ENCODE measurements around the gene SLC5A5. TPM values are rescaled to one million over a fixed set of nuclear protein-coding genes. Genes with fewer than 3 reads are reported as not detected.

The SLC5A5 gene
- total RNA-seq, 1 donor from 2014 or later, result not detected

Other genes with a start within 250 kb of the SLC5A5 start
- gene UNC13A, start 183.6 kb upstream of the SLC5A5 start, total RNA-seq, result under 0.01 TPM in 1 of 2 replicates, not detected in the other
- gene MAP1S, start 152.5 kb upstream of the SLC5A5 start, total RNA-seq, result 40.8 and 52.6 TPM in 2 replicates
- 0.56 and 1.1 TPM in 2 replicates for gene FCHO1, start 120.5 kb upstream of the SLC5A5 start, total RNA-seq
- not detected in 2 replicates for gene B3GNT3, start 76.8 kb upstream of the SLC5A5 start, total RNA-seq
- not detected in 2 replicates for gene INSL3, start 50.4 kb upstream of the SLC5A5 start, total RNA-seq
- 1.6 and 3.0 TPM in 2 replicates for gene JAK3, start 24.0 kb upstream of the SLC5A5 start, total RNA-seq
- gene RPL18A, start 12.0 kb upstream of the SLC5A5 start, total RNA-seq, result 1,161 and 1,468 TPM in 2 replicates
- 57.0 and 65.4 TPM in 2 replicates for gene CCDC124, start 61.1 kb downstream of the SLC5A5 start, total RNA-seq
- under 0.01 TPM in 1 of 2 replicates, not detected in the other for gene KCNN1, start 95.2 kb downstream of the SLC5A5 start, total RNA-seq
- 10.3 and 15.5 TPM in 2 replicates for gene ARRDC2, start 136.2 kb downstream of the SLC5A5 start, total RNA-seq
- gene IL12RB1, start 215.0 kb downstream of the SLC5A5 start, total RNA-seq, result 0.18 TPM in 1 of 2 replicates, not detected in the other
- gene MAST3, start 225.8 kb downstream of the SLC5A5 start, total RNA-seq, result 0.67 and 0.92 TPM in 2 replicates

All from pulmonary artery endothelial cell (primary cell).